Heart left ventricle (tissue), 16 donors: ENCODE measurements around the gene CCHCR1. TPM values are rescaled to one million over a fixed set of nuclear protein-coding genes. Genes with fewer than 3 reads are reported as not detected.
A peak's percentile ranks its signal among the peaks of the same experiment; 100 is the strongest.

Source experiments
- ATAC-seq, 4 donors: fragments of 200-7000 bp; cut with Tn5 transposase; one replicate each; pipeline ENCODE4 v1.9.1; 2020 to 2022; ENCODE audit warnings: moderate library complexity in 4 of 4, mild to moderate bottlenecking in 3 of 4, moderate number of reproducible peaks in 1 of 4
- DNase-seq, 5 donors: peaks; one replicate each; pipeline ENCODE4 v3.0.0-alpha.2; 2020
- H3K27ac ChIP-seq, 12 donors: fragments of 200-600 bp; sonication (generic) in 4 of 12; one replicate each; pipeline versions ENCODE4 v1.5.0 to v1.8.0; 2016 to 2022; ENCODE audit warnings: mild to moderate bottlenecking in 2 of 12
- H3K27me3 ChIP-seq, 9 donors: fragments of 200-600 bp; sonication (generic) in 2 of 9; one replicate each; pipeline versions ENCODE4 v1.5.1 to v1.8.0; 2016 to 2022; ENCODE audit warnings: mild to moderate bottlenecking in 3 of 9
- H3K36me3 ChIP-seq, 9 donors: fragments of 200-600 bp; sonication (generic) in 2 of 9; one replicate each; pipeline versions ENCODE4 v1.5.0 to v1.8.0; 2018 to 2022; ENCODE audit warnings: mild to moderate bottlenecking in 2 of 9
- H3K4me1 ChIP-seq, 12 donors: fragments of 200-600 bp; sonication (generic) in 4 of 12; one replicate each; pipeline versions ENCODE4 v1.5.0 to v1.8.0; 2016 to 2022; ENCODE audit warnings: mild to moderate bottlenecking in 3 of 12
- H3K4me3 ChIP-seq, 12 donors: fragments of 200-600 bp; sonication (generic) in 4 of 12; one replicate each; pipeline versions ENCODE4 v1.5.0 to v1.8.0; 2017 to 2022; ENCODE audit warnings: mild to moderate bottlenecking in 9 of 12, moderate library complexity in 4 of 12
- H3K9me3 ChIP-seq, 12 donors: fragments of 200-600 bp; sonication (generic) in 4 of 12; one replicate each; pipeline versions ENCODE4 v1.5.0 to v1.8.0; 2016 to 2022; ENCODE audit warnings: mild to moderate bottlenecking in 1 of 12
- CTCF ChIP-seq, 12 donors: fragments of 200-600 bp; sonication (generic) in 4 of 12; IDR thresholded peaks; one replicate each; pipeline versions ENCODE4 v1.5.0 to v1.8.0; 2018 to 2022; ENCODE audit warnings: antibody characterized with exemption in 12 of 12, mild to moderate bottlenecking in 5 of 12
- POLR2A ChIP-seq, 2 donors: fragments of 450-650 bp; IDR thresholded peaks; one replicate each; pipeline ENCODE4 v1.6.1; 2017; ENCODE audit warnings: antibody characterized with exemption in 2 of 2, mild to moderate bottlenecking in 2 of 2, moderate library complexity in 2 of 2
- WGBS, 4 donors: extraction: QIAGEN DNeasy Blood & Tissue Kit in 2 of 4; methylation state at CpG; one replicate each; pipeline versions ENCODE4 v1.1.5 to v1.1.7; 2013 to 2018; 5-methylcytosine and 5-hydroxymethylcytosine counted together
- intact Hi-C, 10 donors: fragments of 100-400 bp; cut with DNase I; formaldehyde crosslinking; loops; one replicate each; pipeline versions ENCODE4 v1.11.1 to v1.14.2; 2022
- polyA plus RNA-seq, 2 donors: library from polyadenylated mRNA; stranded (reverse); fragments of 200-250 nt; gene quantifications; one replicate each; pipeline ENCODE4 v1.2.3, GENCODE V29; 2013
- total RNA-seq, 9 donors: library from RNA; depleted of rRNA in 2 of 9; stranded (reverse); fragments of >200 nt in 2 of 9; fragmentation: NEBNext Ultra II Directional in 3 of 9; extraction: Animal tissue kit (Norgen Biotek cat#: 25700) in 3 of 9; gene quantifications; one replicate each; pipeline versions ENCODE4 v1.1.0 to v1.2.4, GENCODE V29; 2016 to 2023
- donor health status: ischemic (EF 13 %, LVEDD 7.1; RV severe dilation, severe dysfunction).
- donor health status: healthy with polysubstance abuse.
- donor health status: DM: no; HTN: yes; CAD: no.
- donor health status: DM: no; HTN: no; CAD: no.
- donor health status: ischemic (EF 25% LVEDD 6.9; RV normal size, moderate dysfunction).
- donor health status: ischemic (EF 25% LVEDD 5.7; RV mildly dilated, moderate dysfunction).
- donor health status: healthy.
- donor health status: DM: yes; HTN: yes; CAD: no.
- donor health status: ischemic (EF 35%, LVEDD 5.7; RV mildly dilated, moderate dysfunction).
- donor health status: nonischemic (EF 11% LVEDD 7.7; RV severe dilation, severe dysfunction).
- donor health status: DM: yes; HTN: yes; CAD: no.
- donor health status: PGD.
- donor health status: ischemic (EF 29% LVEDD 5.4; RV normal size, mild dysfunction).
- donor health status: nonischemic (EF 23%, LVEDD 6.1; RV moderate dilation, normal function).

The CCHCR1 gene
- total and polyA plus RNA-seq, 11 donors, result 6.0 to 16.4 (median 10.4) TPM

- Histone ChIP-seq H3K36me3 (peaks cover 0 to 24% (median 0%) of the 10 kb centered on the region in 9 donors), H3K27ac (no peak overlapping the region), H3K9me3 (no peaks in the 10 kb centered on the region), H3K27me3 (no peaks in the 10 kb centered on the region), H3K4me3 (no peak overlapping the region), H3K4me1 (peaks cover 0 to 38% (median 24%) of the 10 kb centered on the region in 12 donors)
- intact Hi-C loops, result loop anchor here in 1 of 10 donors (1.0 kb wide), 1 partner anchor 52 kb away; no protein-coding TSS in a partner anchor
- 86 to 98% (median 89%) methylated on average over 11 to 15 of the region's 15 CpGs for WGBS, 4 donors
- ATAC-seq (no peak), DNase-seq (no peak)
- no peak for TF ChIP-seq CTCF (IDR thresholded peaks at IDR 0.05)
- no peak for TF ChIP-seq POLR2A (IDR thresholded peaks at IDR 0.05)
Observed at GRCh38 chr6:31140643-31141042, 17.0 kb downstream of the CCHCR1 start.

DNA sequence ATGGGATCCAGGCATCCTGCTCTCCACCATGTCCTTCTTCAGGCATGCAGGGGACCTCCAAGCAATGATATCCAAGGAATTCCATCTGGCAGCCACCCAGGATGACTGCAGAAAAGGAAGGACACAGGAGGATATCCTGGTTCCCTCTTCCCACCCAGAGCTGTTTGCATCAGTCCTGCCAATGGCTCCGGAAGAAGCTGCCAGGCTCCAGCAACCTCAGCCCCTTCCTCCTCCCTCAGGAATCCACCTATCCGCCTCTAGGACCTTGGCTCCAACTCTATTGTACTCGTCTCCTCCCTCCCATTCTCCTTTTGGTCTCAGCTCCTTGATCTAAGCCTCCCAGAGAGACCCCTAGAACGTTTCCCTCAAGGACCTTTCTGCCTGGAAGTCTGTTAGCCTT is 18.0 kb downstream of the CCHCR1 start:
- Histone ChIP-seq H3K36me3 (peaks cover 0 to 14% (median 0%) of the 10 kb centered on the region in 9 donors), H3K4me1 (peaks cover 0 to 38% (median 24%) of the 10 kb centered on the region in 12 donors), H3K4me3 (no peak overlapping the region), H3K9me3 (no peaks in the 10 kb centered on the region), H3K27me3 (no peaks in the 10 kb centered on the region), H3K27ac (peak overlapping the region in 1 of 12 donors; percentile 10)
- intact Hi-C loops, result loop anchor here in 7 of 10 donors (2.0 to 10.0 kb wide), 6 partner anchors 38 to 228 kb away; partner anchors contain the start of gene HLA-C (in 1 of the 7)
- no peak for ATAC-seq
- DNase-seq, result peak in 1 of 5 donors; percentile 41
- 13 to 23% (median 15%) methylated on average over 4 of the region's 4 CpGs for WGBS, 4 donors
- TF ChIP-seq CTCF (IDR thresholded peaks at IDR 0.05), result no peak
- TF ChIP-seq POLR2A (IDR thresholded peaks at IDR 0.05), result no peak

- intact Hi-C loops, result loop anchor here in 7 of 10 donors (2.0 to 10.0 kb wide), 6 partner anchors 38 to 228 kb away; partner anchors contain the start of gene HLA-C (in 1 of the 7)
- Histone ChIP-seq H3K9me3 (no peaks in the 10 kb centered on the region), H3K4me1 (peaks cover 0 to 38% (median 24%) of the 10 kb centered on the region in 12 donors), H3K36me3 (peaks cover 0 to 7% (median 0%) of the 10 kb centered on the region in 9 donors), H3K27ac (peak within 1 kb of the TSS in 1 of 12 donors; percentile 32), H3K27me3 (no peaks in the 10 kb centered on the region), H3K4me3 (peak within 1 kb of the TSS in 5 of 12 donors; percentile 21 to 42 (median 33))
- no peak for DNase-seq
- ATAC-seq, result no peak
- TF ChIP-seq POLR2A (IDR thresholded peaks at IDR 0.05) (no peak), CTCF (IDR thresholded peaks at IDR 0.05) (no peak)
- WGBS, 4 donors, result 82 to 89% (median 87%) methylated on average over 4 of the region's 4 CpGs
Observed at GRCh38 chr6:31138982-31139381, 18.6 kb downstream of the CCHCR1 start, which contains the start of gene PSORS1C2. TSS of gene PSORS1C2 (minus strand) at chr6:31139066. CDS start at chr6:31139026, 40 bp downstream.

GRCh38 chr6:31135710-31136109 is 21.9 kb downstream of the CCHCR1 start:
- TF ChIP-seq CTCF (IDR thresholded peaks at IDR 0.05) (no peak), POLR2A (IDR thresholded peaks at IDR 0.05) (no peak)
- Histone ChIP-seq H3K36me3 (no peaks in the 10 kb centered on the region), H3K27ac (no peak overlapping the region), H3K27me3 (no peaks in the 10 kb centered on the region), H3K4me3 (no peak overlapping the region), H3K4me1 (peaks cover 0 to 15% (median 9%) of the 10 kb centered on the region in 12 donors), H3K9me3 (no peaks in the 10 kb centered on the region)
- ATAC-seq (no peak), DNase-seq (no peak)
- WGBS, 4 donors, result 85 to 89% (median 86%) methylated on average over 10 of the region's 10 CpGs
- intact Hi-C loops, result loop anchor here (2.0 to 10.0 kb wide), 5 partner anchors 42 to 232 kb away; partner anchors contain the start of gene HLA-C (in 1 of the 10)
